Activated T-cell treated with anti-CD3 and anti-CD28 coated beads, Interleukin-2, amount 50 U/mL, for 48 hours (primary cell): ENCODE measurements around the gene CAMK2D.

Experiments
- DNase-seq, 2 experiments: peaks; one replicate each; pipeline ENCODE4 v3.0.0-alpha.2; 2020

CAMK2D gene

GRCh38 chr4:113462286-113462685 is 299.3 kb downstream of the CAMK2D start:
- DNase-seq, result no peak

- no peak for DNase-seq
Observed at GRCh38 chr4:113461281-113461680, 300.3 kb downstream of the CAMK2D start.

DNA sequence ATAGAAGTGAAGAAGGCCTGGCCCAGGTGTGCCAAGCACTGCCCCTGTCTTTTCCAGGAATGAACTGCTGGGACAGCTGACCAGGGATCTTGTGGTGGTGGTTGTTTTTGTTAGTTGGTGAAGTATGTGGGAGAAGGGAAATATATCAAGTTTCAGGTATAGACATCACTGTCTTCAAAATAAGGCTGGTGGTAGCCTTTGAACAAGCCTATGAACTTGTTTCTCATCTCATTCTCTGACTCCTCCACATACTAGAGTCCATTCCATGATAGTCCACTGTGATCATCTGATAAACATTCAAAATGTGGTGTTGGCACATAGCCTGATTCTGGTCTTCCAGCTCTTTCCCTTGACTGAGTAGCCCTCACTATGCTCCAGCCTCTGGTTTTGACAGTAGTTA is 303.7 kb downstream of the CAMK2D start:
- no peak for DNase-seq

DNA sequence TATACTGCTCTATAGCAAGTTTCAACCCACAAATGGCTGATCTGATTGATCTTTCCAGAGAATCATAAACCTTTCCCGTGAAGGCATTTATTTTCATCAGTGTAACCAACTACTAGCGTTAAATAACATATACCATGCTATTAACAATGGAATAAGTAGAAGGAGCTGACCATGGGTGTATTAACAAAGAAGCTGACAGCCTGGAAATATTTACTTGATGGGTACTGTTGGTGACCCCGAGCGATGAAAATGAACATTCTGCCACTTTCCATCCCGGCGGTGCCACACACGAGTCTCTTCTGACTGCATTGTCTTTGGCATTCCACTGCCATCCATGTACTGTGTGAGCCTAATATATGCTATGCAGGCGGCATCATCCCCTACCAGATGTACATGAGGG is 304.4 kb downstream of the CAMK2D start:
- DNase-seq, result no peak

DNA sequence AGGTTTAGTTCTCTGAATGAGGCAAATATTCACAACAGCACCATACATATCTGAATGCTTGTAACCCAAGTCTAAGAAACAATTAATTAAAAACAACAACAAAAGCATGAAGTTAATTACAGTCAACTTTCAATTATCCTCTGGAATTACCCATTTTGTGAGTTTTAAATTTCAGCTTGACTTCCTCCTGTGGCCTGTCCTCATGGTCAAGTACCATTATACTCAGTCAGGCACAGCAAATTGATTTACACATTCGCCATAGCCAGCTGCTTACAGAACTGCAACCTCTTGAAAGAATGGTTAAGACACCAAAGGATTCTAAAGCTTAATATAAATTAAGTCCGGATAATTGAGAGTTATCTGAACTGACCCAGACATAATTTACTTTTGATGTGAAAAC is 306.5 kb downstream of the CAMK2D start:
- no peak for DNase-seq

GRCh38 chr4:113452868-113453620 is 308.5 kb downstream of the CAMK2D start:
- no peak for DNase-seq

DNA sequence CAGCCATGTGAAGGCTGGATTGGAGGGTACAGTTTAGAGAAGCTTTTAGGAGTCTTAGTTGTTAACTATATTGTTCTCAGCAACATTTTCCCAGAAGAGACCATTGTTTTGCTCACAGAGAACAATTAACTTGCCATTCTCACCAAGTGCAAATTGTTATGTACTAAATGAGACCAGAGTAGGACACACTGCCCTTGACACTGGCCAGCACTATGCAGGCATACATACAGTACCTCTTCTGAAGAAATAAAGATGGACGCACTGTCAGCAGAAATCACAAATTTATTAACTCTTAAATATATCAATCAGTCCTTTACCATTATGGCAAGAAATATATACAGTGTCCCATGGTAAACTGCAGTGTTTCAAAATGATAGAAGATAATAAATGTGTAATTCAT is 309.4 kb downstream of the CAMK2D start:
- DNase-seq, result no peak

DNA sequence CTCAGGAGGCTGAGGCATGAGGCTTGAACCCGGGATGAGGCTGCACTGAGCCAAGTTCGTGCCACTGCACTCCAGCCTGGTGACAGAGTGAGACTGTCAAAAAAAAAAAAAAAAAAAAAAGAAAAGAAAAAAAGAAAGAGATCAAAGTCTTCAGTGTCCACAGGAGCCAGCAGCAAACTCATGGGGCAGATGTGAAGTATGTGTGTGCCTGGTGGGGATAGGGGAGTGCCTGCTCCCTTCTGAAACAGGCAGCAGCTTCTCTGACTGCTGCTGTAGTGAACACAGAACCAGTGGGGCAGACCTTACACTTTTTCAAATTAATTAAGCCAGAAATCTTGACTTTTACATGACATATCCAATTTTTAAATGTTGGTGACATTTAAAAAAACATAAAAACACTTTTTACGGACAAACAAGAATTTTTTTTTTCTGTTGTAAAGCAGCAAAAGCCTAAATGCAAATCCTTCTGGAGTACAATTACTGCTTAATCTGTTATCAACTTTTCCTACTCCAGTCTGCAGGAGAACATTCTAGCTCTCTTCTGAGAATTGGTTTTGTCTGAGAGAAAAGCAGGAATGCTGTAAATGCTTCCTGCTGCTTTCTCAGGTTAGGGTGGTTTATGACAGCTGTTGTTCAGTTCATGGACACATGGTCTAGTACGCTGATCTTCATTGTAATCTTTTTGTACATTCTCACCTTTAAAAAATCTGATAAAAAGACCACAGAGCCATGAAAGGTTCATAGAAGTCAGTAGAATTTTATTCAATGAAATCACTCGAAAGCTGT is 311.1 kb downstream of the CAMK2D start:
- DNase-seq, result no peak

DNA sequence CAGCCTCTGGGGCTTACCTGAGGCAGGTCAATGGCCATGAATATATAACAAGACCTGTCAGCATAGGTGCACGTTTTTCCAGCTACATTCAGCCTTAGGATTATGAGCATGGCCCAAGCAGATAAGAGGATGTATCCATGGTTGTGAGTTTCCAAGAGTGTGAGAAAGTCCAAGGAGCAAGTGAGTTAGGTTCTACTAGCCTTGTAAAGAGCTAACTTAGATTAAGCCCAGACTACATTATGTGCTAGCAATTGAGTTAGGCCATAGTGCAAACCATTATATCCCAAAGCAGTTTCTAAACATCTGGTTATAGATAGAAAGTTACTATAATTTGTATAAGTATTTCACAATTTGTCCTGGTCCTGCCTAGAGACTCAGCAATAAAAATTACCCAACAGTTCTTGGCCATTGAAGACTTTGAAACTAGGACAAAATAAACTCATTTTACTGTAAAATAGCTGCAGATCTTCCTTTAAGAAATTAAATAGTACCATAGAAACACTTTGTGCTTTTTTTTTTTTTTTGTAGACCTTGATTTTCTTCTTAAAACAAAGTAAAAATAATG is 312.0 kb downstream of the CAMK2D start:
- DNase-seq, result no peak

DNA sequence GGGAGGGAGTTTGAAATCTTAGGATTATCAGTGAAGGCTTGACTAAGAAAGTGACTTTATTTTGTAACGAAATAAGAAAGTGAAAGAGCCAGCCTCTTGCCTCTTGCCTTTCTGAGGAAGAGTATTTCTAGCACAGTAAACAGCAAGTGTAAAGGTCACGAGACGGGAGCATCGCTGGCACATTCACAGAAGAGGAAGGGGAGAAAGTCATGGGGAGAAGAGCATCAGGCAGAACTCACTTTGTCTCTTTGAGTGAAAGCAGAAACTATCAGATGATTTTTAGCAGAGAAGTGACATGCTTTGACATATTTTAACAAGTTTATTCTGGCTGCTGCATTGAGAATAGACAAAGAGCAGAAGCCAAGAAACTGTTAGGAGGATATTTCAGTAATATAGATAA is 313.8 kb downstream of the CAMK2D start:
- DNase-seq, result no peak

DNA sequence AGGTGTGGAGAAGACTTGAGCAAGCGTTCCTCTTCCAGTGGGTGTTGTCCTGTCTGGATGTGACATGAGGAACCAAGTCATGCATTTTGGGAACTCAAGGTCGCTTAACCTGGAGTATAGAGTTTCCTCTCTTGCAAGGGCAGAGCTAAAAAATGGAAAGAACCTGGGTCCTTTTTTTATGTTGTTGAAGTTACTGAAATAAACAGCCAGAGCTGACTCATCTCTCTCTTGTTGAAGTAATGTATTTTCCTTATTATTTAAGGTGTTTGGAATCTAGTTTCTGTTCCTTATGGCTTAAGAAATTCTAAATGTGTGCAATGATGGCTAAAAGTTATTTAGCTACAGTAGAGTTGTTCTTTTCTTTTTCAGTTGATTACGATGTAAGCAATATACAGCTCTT is 314.5 kb downstream of the CAMK2D start:
- DNase-seq, result no peak

GRCh38 chr4:113446019-113446418 is 315.5 kb downstream of the CAMK2D start:
- DNase-seq, result peak in 1 of 2 experiments; percentile 32

DNA sequence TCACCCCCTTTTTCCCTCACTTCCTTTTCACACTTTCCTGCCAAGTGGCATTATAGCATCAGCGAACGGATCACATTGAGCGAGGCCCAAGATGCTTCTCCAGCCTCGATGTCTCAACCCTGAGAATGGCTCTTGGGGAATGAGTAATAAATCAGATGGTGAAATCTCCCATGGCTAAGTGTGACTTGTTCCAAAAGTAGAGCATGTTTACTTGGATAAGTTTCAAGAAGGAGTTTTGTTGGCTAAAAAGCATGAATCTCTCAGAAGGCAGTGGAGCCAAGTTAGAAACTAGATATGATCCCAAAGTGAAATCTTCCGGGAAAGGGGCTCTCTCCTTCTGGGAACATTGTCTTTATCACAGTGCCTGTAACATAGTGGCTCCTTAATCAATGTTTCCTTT is 316.3 kb downstream of the CAMK2D start:
- DNase-seq, result no peak

DNA sequence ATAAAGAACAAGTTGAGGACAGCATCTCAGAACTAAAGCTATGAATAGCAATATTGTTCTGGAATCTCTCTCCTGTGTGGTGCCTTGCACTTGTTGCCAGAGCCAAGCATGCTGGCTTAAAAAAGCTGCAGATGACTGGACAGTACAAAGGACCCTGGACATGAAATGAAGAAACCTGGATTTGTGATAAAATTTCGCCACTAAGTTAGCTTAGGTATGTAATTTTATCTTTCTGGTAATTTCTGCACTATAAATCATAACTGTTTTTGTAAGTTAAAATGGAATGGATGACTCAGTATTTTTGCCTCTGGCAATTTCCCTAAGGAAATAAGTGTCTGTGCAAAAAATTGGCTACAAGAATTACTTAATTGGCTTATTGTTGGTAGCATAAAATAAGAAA is 317.2 kb downstream of the CAMK2D start:
- no peak for DNase-seq

DNA sequence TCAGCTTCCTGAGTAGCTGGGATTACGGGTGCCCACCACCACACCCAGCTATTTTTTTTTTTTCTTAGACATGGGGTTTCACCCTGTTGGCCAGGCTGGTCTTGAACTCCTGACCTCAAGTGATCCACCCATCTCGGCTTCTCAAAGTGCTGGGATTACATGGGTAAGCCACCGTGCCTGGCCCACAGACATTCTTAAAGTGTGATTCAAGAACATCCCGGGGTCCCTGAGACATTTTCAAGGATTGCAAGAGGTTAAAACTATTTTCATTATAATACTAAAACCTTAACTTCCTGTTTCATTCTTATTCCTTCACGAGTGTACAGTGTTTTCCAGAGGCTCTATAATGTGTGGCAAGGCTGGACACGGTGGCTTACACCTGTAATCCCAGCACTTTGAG is 318.7 kb downstream of the CAMK2D start:
- no peak for DNase-seq

GRCh38 chr4:113440371-113440770 is 321.2 kb downstream of the CAMK2D start:
- DNase-seq, result no peak

DNA sequence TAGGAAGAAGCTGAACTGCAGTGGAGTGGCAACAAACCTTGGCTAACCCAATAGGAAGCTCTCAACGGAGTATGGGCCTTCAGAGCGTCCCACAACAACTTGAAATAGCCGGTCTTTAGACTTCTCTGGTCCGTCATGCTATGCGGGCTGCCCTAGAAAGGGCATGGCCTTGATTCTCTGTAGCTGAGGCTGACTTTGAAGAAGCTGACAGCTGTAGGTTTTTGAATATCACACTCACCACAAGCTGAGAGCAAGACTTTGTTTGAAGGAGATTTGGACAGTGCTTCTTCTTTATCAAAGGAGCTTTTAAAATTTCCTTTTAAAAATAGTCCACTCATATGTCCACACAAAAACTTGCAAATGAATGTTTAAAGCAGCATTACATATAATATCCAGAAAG is 322.9 kb downstream of the CAMK2D start:
- no peak for DNase-seq

GRCh38 chr4:113437129-113437528 is 324.4 kb downstream of the CAMK2D start:
- DNase-seq, result no peak

- DNase-seq, result no peak
Observed at GRCh38 chr4:113436360-113436759, 325.2 kb downstream of the CAMK2D start.

- no peak for DNase-seq
Observed at GRCh38 chr4:113435893-113436292, 325.6 kb downstream of the CAMK2D start.

GRCh38 chr4:113434247-113434587 is 327.3 kb downstream of the CAMK2D start:
- no peak for DNase-seq

DNA sequence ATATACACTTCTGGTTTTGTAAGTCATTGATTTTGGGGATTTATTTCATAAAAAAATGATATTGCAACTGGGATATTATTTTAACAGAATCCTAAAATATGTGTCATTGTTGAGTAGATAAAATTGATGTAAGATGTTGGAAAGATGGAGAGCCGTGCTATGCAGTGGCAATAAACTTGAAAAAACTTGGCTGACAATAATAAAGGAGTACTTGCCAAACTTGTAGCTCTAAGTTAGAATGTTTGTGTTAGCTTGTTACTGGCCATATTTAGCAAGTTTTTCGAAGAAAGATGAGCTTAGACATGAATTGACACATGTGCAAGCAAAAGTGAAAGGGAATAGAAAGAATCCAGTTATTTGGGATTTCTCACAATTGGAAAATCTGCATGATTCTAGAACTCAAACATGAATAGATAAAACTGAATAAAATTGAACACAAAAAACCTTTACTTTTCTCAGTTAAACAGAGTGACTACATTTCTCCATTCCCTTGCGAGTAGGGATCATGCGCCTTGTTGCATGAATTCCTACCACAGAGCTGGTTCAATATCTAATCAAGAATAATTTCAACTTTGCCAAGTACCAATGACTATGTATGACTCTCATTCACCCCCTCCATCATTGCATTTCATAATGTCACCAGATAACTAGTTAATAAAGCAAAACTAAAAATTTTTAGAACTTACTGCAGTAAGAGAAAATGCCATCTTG is 327.8 kb downstream of the CAMK2D start:
- DNase-seq, result no peak

GRCh38 chr4:113433116-113433515 is 328.4 kb downstream of the CAMK2D start:
- no peak for DNase-seq

DNA sequence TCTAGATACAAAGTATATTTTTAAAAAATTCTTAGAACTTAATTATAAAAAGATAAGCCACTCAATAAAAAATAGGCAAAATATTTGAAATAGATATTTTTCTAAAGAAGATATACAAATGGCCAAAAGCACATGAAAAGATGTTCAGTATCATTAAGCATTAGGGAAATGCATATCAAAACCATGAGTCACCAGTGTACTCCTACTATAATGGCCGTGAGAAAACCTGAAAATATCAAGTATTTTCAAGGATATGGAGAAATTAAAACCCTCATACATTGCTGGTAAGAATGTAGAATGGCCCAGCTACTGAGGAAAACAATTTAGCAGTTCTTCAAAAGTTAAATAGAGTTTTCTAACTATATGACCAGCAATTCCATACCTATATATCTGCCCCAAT is 337.9 kb downstream of the CAMK2D start:
- DNase-seq, result no peak
